Osteocyte (in vitro differentiated cells): ENCODE data around the gene HDAC10. TPM values are rescaled to one million over a fixed set of nuclear protein-coding genes. Genes with fewer than 3 reads are reported as not detected.

Source experiments
- DNase-seq: peaks from one replicate; pipeline ENCODE4 v3.0.0; 2021; ENCODE audit warnings: mixed read lengths; ENCODE audit not compliant: unreplicated experiment; ENCODE audit errors: extremely low spot score
- H3K27ac Mint-ChIP-seq: one replicate; pipeline ENCODE4 v1.8.0; 2021; ENCODE audit warnings: mild to moderate bottlenecking, mixed read lengths; ENCODE audit not compliant: unreplicated experiment
- H3K27me3 Mint-ChIP-seq: one replicate; pipeline ENCODE4 v1.8.0; 2021; ENCODE audit warnings: mixed read lengths; ENCODE audit not compliant: unreplicated experiment
- H3K36me3 Mint-ChIP-seq: one replicate; pipeline ENCODE4 v1.8.0; 2021; ENCODE audit warnings: mixed read lengths; ENCODE audit not compliant: unreplicated experiment
- H3K4me1 Mint-ChIP-seq: one replicate; pipeline ENCODE4 v1.8.0; 2021; ENCODE audit warnings: mixed read lengths; ENCODE audit not compliant: unreplicated experiment
- H3K4me3 Mint-ChIP-seq: one replicate; pipeline ENCODE4 v1.8.0; 2021; ENCODE audit warnings: mild to moderate bottlenecking, moderate library complexity, mixed read lengths; ENCODE audit not compliant: unreplicated experiment
- H3K9me3 Mint-ChIP-seq: one replicate; pipeline ENCODE4 v1.8.0; 2021; ENCODE audit warnings: mixed read lengths; ENCODE audit not compliant: unreplicated experiment
- CTCF ChIP-seq: fragments of 200-600 bp; sonication (generic); IDR thresholded peaks from 2 replicates; pipeline ENCODE4 v1.5.0; 2021; ENCODE audit warnings: antibody characterized with exemption, mild to moderate bottlenecking, moderate library complexity
- total RNA-seq: library from RNA; stranded (reverse); gene quantifications from 2 replicates; pipeline ENCODE4 v1.2.1, GENCODE V29; 2021

The HDAC10 gene
- total RNA-seq, 1 donor from 2014 or later = 38.3 TPM

GRCh38 chr22:50204571-50204970 is 46.5 kb downstream of the HDAC10 start:
- Mint-ChIP-seq H3K36me3 (peaks cover 17% of the 10 kb centered on the region), H3K4me1 (peaks cover 17% of the 10 kb centered on the region), H3K4me3 (no peak overlapping the region), H3K27ac (no peak overlapping the region), H3K9me3 (no peaks in the 10 kb centered on the region), H3K27me3 (no peaks in the 10 kb centered on the region)
- TF ChIP-seq CTCF = no peak
- DNase-seq = no peak

- TF ChIP-seq CTCF = no peak
- no peak for DNase-seq
- Mint-ChIP-seq H3K27ac (no peak overlapping the region), H3K4me3 (no peak overlapping the region), H3K27me3 (no peaks in the 10 kb centered on the region), H3K9me3 (no peaks in the 10 kb centered on the region), H3K36me3 (peaks cover 14% of the 10 kb centered on the region), H3K4me1 (peaks cover 17% of the 10 kb centered on the region)
Observed at GRCh38 chr22:50203288-50203687, 47.8 kb downstream of the HDAC10 start.

- no peak for DNase-seq
- H3K36me3 Mint-ChIP-seq = peaks cover 14% of the 10 kb centered on the region
- H3K27ac Mint-ChIP-seq = no peak overlapping the region
- H3K4me3 Mint-ChIP-seq = peak overlapping the region; percentile 77
- H3K4me1 Mint-ChIP-seq = peaks cover 17% of the 10 kb centered on the region
- no peaks in the 10 kb centered on the region for H3K27me3 Mint-ChIP-seq
- TF ChIP-seq CTCF = no peak
- no peaks in the 10 kb centered on the region for H3K9me3 Mint-ChIP-seq
Observed at GRCh38 chr22:50202130-50202666, 48.9 kb downstream of the HDAC10 start.

- Mint-ChIP-seq H3K36me3 (peaks cover 14% of the 10 kb centered on the region), H3K4me1 (peaks cover 15% of the 10 kb centered on the region), H3K27me3 (no peaks in the 10 kb centered on the region), H3K4me3 (peak overlapping the region; percentile 77), H3K9me3 (no peaks in the 10 kb centered on the region), H3K27ac (no peak overlapping the region)
- DNase-seq = no peak
- TF ChIP-seq CTCF = no peak
Observed at GRCh38 chr22:50201191-50202129, 49.6 kb downstream of the HDAC10 start.
